ENCODE measurements around the gene SUPT6H. TPM values are rescaled to one million over a fixed set of nuclear protein-coding genes. Genes with fewer than 3 reads are reported as not detected.

The SUPT6H gene
- total RNA-seq, 4 donors from 2014 or later: 48.7 to 87.3 (median 71.9) TPM

GRCh38 chr17:28706471-28707338 lies 44.7 kb downstream of the SUPT6H start:
- Histone ChIP-seq H3K4me1 (peaks cover 0 to 22% (median 0%) of the 10 kb centered on the region in 3 donors), H3K27me3 (no peaks in the 10 kb centered on the region), H3K9me3 (no peaks in the 10 kb centered on the region), H3K36me3 (peaks cover 0 to 40% of the 10 kb centered on the region in 2 donors), H3K4me3 (no peak overlapping the region), H3K27ac (no peak overlapping the region)
- no peak for TF ChIP-seq EP300 (IDR thresholded peaks at IDR 0.05)
- TF ChIP-seq POLR2A (IDR thresholded peaks at IDR 0.05): no peak
- no peak for TF ChIP-seq POLR2AphosphoS5 (IDR thresholded peaks at IDR 0.05)
- no peak for TF ChIP-seq CTCF (IDR thresholded peaks at IDR 0.05)
- ATAC-seq: no peak
- 57% methylated on average over 3 of the region's 7 CpGs; no CpG with 5 or more reads in 1 of the 2 donors for WGBS, 2 donors (ENCODE audit: low coverage in 1 of 2)

- Histone ChIP-seq H3K4me3 (no peak overlapping the region), H3K9me3 (no peaks in the 10 kb centered on the region), H3K27ac (no peak overlapping the region), H3K4me1 (peaks cover 0 to 28% (median 3%) of the 10 kb centered on the region in 3 donors), H3K27me3 (no peaks in the 10 kb centered on the region), H3K36me3 (peaks cover 0 to 34% of the 10 kb centered on the region in 2 donors)
- 91 to 92% methylated on average over 1 to 2 of the region's 2 CpGs for WGBS, 2 donors (ENCODE audit: low coverage in 1 of 2)
- ATAC-seq: no peak
- no peak for TF ChIP-seq POLR2A (IDR thresholded peaks at IDR 0.05)
- TF ChIP-seq CTCF (IDR thresholded peaks at IDR 0.05): no peak
- no peak for TF ChIP-seq POLR2AphosphoS5 (IDR thresholded peaks at IDR 0.05)
- TF ChIP-seq EP300 (IDR thresholded peaks at IDR 0.05): no peak
Observed at GRCh38 chr17:28707339-28707720, 45.3 kb downstream of the SUPT6H start.

- Histone ChIP-seq H3K36me3 (peaks cover 0 to 33% of the 10 kb centered on the region in 2 donors), H3K4me3 (peak overlapping the region; percentile 40 to 74), H3K4me1 (peaks cover 0 to 38% (median 5%) of the 10 kb centered on the region in 3 donors), H3K27me3 (no peaks in the 10 kb centered on the region), H3K9me3 (no peaks in the 10 kb centered on the region), H3K27ac (peak overlapping the region; percentile 61 to 97 (median 97))
- 1 to 2% methylated on average over 12 to 20 of the region's 74 CpGs for WGBS, 2 donors (ENCODE audit: low coverage in 1 of 2)
- peak; percentile 96 for ATAC-seq
- no peak for TF ChIP-seq CTCF (IDR thresholded peaks at IDR 0.05)
- peak; percentile 63 to 78 for TF ChIP-seq POLR2A (IDR thresholded peaks at IDR 0.05)
- TF ChIP-seq POLR2AphosphoS5 (IDR thresholded peaks at IDR 0.05): peak; percentile 76
Observed at GRCh38 chr17:28710861-28711722, 49.1 kb downstream of the SUPT6H start.

- Histone ChIP-seq H3K4me3 (peak within 1 kb of the TSS; percentile 40 to 74), H3K27me3 (no peaks in the 10 kb centered on the region), H3K9me3 (no peaks in the 10 kb centered on the region), H3K4me1 (peaks cover 0 to 44% (median 10%) of the 10 kb centered on the region in 3 donors), H3K27ac (peak within 1 kb of the TSS; percentile 61 to 97 (median 97)), H3K36me3 (peaks cover 0 to 33% of the 10 kb centered on the region in 2 donors)
- TF ChIP-seq POLR2AphosphoS5 (IDR thresholded peaks at IDR 0.05) (no peak), CTCF (IDR thresholded peaks at IDR 0.05) (no peak), EP300 (IDR thresholded peaks at IDR 0.05) (no peak), POLR2A (IDR thresholded peaks at IDR 0.05) (no peak)
- WGBS, 2 donors (ENCODE audit: low coverage in 1 of 2): 25% methylated on average over 1 of the region's 20 CpGs; no CpG with 5 or more reads in 1 of the 2 donors
- no peak for ATAC-seq
Observed at GRCh38 chr17:28711723-28712031, 49.7 kb downstream of the SUPT6H start, which contains the start of gene PROCA1. TSS of gene PROCA1 (minus strand) at chr17:28711888. CDS start at chr17:28711660, 228 bp downstream.
